ENCODE measurements around the gene CEP89. TPM values are rescaled to one million over a fixed set of nuclear protein-coding genes. Genes with fewer than 3 reads are reported as not detected.

Gene CEP89
- total and polyA plus RNA-seq, 10 donors = 5.9 to 16.0 (median 10.7) TPM

DNA sequence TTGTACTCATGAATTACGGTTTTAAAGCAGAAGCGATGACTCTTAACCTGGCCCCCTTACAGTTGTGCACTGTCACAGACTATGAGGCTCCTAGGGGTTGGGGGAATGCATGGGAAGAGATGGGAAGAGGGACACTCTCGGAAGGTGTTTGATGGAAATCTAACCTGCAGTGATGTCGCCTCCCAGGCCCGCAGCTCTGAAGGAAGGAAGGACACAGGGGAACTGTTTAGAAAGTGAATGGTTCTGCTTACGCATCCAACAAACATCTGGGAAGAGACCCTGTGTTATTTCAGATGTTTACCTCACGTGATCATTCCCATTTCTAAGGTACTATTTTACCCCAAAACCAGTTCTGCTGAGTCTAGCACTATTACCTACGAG, 54.2 kb downstream of the CEP89 start:
- Histone ChIP-seq H3K27me3 (replicated peaks in 1 of 7) (no peaks in the 10 kb centered on the region), H3K36me3 (peaks cover 0 to 85% (median 25%) of the 10 kb centered on the region in 6 donors), H3K4me1 (peaks cover 0 to 4% (median 0%) of the 10 kb centered on the region in 6 donors), H3K27ac (no peak overlapping the region), H3K9me3 (no peaks in the 10 kb centered on the region), H3K4me3 (no peak overlapping the region)
- TF ChIP-seq POLR2A (IDR thresholded peaks at IDR 0.05) (no peak), CTCF (IDR thresholded peaks at IDR 0.05 in 8 of 11, conservative IDR thresholded peaks at IDR 0.05 in 3 of 11) (no peak), POLR2AphosphoS5 (IDR thresholded peaks at IDR 0.05) (no peak)
- intact Hi-C loops (cut with DNase I; ENCODE audit: low total_unique reads) = no loop called here
- no peak for DNase-seq
- 90 to 95% (median 95%) methylated on average over 8 of the region's 8 CpGs for WGBS, 5 donors

GRCh38 chr19:32916969-32917615, 54.7 kb downstream of the CEP89 start:
- Histone ChIP-seq H3K4me1 (peaks cover 0 to 4% (median 0%) of the 10 kb centered on the region in 6 donors), H3K27me3 (replicated peaks in 1 of 7) (no peaks in the 10 kb centered on the region), H3K4me3 (no peak overlapping the region), H3K9me3 (no peaks in the 10 kb centered on the region), H3K27ac (no peak overlapping the region), H3K36me3 (peaks cover 0 to 85% (median 23%) of the 10 kb centered on the region in 6 donors)
- DNase-seq = no peak
- WGBS, 5 donors = 46 to 69% (median 46%) methylated on average over 3 to 4 of the region's 4 CpGs
- no peak for TF ChIP-seq CTCF (IDR thresholded peaks at IDR 0.05 in 8 of 11, conservative IDR thresholded peaks at IDR 0.05 in 3 of 11)
- TF ChIP-seq POLR2AphosphoS5 (IDR thresholded peaks at IDR 0.05) = no peak
- no peak for TF ChIP-seq POLR2A (IDR thresholded peaks at IDR 0.05)
- intact Hi-C loops (cut with DNase I; ENCODE audit: low total_unique reads) = no loop called here

DNA sequence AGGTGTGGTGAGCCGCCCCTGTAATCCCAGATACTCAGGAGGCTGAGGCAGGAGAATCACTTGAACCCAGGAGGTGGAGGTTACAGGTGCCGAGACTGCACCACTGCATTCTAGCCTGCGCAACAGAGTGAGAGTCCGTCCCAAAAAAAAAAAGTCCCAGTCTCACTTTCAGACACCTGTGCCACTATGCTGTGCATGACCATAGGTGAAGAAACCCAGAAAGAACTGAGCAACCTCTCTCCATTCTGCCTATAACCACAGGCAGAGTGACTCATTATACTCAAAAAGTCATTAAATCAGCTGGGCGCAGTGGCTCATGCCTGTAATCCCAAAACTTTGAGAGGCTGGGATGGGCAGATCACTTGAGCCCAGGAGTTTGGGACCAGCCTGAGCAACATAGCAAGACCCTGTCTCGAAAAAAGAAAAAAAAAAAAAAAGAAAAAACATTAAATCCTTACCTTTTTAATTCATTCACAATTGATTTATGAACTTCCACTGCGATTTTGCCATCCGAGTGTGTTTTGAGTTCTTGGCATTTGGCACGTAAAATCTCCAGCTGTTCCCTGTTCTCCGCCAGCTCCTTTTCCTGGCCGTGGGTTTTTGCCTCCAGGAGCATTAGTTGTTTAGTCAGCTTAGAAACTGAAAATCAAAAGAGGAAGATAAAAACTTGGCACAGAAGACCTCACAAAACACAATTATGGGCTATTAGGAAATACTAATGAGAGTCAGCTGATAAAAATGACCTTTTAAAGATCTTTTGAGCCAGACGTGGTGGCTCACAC, 56.7 kb downstream of the CEP89 start:
- peaks cover 0 to 88% (median 22%) of the 10 kb centered on the region in 6 donors for H3K36me3 ChIP-seq
- H3K9me3 ChIP-seq = no peaks in the 10 kb centered on the region
- H3K4me3 ChIP-seq = no peak overlapping the region
- H3K27ac ChIP-seq = no peak overlapping the region
- H3K27me3 ChIP-seq (replicated peaks in 1 of 7) = no peaks in the 10 kb centered on the region
- intact Hi-C loops (cut with DNase I; ENCODE audit: low total_unique reads) = no loop called here
- TF ChIP-seq POLR2AphosphoS5 (IDR thresholded peaks at IDR 0.05) = no peak
- TF ChIP-seq CTCF (IDR thresholded peaks at IDR 0.05 in 8 of 11, conservative IDR thresholded peaks at IDR 0.05 in 3 of 11) = no peak
- TF ChIP-seq POLR2A (IDR thresholded peaks at IDR 0.05) = no peak
- no peak for DNase-seq
- peaks cover 0 to 4% (median 0%) of the 10 kb centered on the region in 6 donors for H3K4me1 ChIP-seq
- 80 to 97% (median 90%) methylated on average over 12 of the region's 12 CpGs for WGBS, 5 donors

DNA sequence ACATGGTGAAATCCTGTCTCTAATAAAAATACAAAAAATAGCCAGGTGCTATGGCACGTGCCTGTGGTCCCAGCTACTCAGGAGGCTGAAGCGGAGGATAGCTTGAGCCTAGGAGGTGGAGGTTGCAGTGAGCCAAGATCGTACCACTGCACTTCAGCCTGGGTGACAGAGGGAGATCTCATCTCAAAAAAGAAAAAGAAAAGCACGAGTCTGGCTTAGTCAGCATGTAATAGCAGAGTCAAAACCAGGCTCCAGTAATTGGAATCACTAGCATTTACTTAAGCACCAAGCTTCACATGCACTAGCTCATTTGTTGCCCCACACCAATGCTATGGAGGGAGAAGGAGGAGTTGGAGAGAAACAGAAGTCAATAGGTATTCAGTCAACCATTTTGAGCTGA, 60.3 kb downstream of the CEP89 start:
- H3K36me3 ChIP-seq = peaks cover 0 to 92% (median 23%) of the 10 kb centered on the region in 6 donors
- no peak for TF ChIP-seq CTCF (IDR thresholded peaks at IDR 0.05 in 8 of 11, conservative IDR thresholded peaks at IDR 0.05 in 3 of 11)
- TF ChIP-seq POLR2AphosphoS5 (IDR thresholded peaks at IDR 0.05) = no peak
- TF ChIP-seq POLR2A (IDR thresholded peaks at IDR 0.05) = no peak
- H3K27ac ChIP-seq = no peak overlapping the region
- H3K4me3 ChIP-seq = no peak overlapping the region
- WGBS, 5 donors = 93 to 100% (median 96%) methylated on average over 4 of the region's 4 CpGs
- intact Hi-C loops (cut with DNase I; ENCODE audit: low total_unique reads) = no loop called here
- peaks cover 0 to 4% (median 0%) of the 10 kb centered on the region in 8 donors for H3K9me3 ChIP-seq
- DNase-seq = no peak
- no peaks in the 10 kb centered on the region for H3K27me3 ChIP-seq (replicated peaks in 1 of 7)
- no peaks in the 10 kb centered on the region for H3K4me1 ChIP-seq
